Lung microvascular endothelial cell (primary cell): ENCODE measurements around the gene SLC29A3. TPM values are rescaled to one million over a fixed set of nuclear protein-coding genes. Genes with fewer than 3 reads are reported as not detected.

Experiments
- DNase-seq, 2 donors: peaks; one replicate each; pipeline versions ENCODE4 v3.0.0 to v3.0.0-alpha.2; 2010; ENCODE audit warnings: low read depth in 2 of 2
- total RNA-seq: library from RNA; depleted of rRNA; stranded (reverse); fragments of >200 nt; gene quantifications from 2 replicates; pipeline ENCODE4 v1.2.1, GENCODE V29; 2014

The SLC29A3 gene
- total RNA-seq, 1 donor from 2014 or later: 2.6 TPM

DNA sequence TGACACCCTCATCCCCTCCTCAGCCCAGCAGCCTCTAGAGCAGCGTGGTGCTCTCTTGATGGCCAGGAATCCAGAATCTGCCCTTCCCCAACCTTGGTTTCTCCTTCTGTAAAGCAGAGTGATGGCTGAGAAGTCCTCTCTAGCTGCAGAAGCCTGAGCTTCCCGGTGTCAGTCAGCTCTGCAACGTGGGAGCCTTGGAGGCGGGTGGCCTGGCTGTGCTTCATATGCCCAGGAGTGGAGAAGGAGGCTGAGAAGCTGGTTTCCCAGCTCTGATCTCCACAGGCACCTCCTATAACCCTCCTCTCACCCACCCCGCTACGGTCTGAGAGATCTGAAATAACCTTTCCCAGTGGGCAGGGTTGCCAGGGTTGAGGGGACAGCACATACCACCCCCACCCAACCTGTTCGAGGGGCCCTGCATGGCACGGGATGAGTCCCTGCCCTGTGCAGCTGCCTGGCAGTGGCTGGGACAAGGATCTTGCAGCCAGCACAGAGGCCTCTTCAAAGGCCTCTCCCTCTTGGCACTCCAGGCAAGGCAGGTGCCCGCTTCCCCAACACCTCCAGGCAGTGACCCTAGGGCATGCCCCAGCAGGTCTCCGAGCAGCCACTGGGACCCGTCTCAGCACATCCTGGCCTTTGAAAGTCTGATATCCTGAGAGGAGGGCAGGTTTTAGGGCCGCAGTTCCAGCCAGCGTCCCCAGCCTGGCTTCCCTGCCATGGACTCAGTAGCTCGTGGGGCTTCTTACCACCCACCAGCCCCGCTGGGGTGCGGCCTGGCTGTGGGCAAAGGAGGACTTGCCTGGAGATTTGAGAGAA, 18.3 kb upstream of the SLC29A3 start:
- DNase-seq: no peak

DNA sequence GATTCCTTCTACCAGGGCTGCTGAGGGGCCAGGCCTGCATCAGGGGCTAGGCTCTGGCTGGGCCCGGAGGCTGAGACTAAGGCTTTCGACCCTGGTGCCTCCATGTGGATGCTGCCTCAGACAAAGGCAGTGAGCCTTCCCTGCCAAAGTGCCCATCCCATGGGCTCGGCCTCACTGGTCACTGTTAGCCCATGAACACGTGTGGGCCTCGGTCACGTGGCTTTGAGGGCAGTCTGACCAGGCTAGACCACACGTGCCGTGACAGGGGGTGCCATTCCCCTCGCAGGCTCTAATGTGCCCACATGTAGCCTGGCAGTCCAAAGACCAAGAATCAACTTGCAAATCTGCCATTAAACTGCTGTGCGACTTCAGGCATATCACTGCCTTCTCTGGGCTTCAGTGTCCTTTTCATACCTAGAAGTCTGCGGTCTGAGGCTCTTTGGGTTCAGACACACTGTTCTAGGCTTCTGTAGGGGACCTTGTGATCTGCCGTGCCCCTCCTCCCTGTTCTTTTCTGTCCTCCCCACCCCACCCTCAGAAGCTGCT, 17.6 kb upstream of the SLC29A3 start:
- DNase-seq: no peak

DNA sequence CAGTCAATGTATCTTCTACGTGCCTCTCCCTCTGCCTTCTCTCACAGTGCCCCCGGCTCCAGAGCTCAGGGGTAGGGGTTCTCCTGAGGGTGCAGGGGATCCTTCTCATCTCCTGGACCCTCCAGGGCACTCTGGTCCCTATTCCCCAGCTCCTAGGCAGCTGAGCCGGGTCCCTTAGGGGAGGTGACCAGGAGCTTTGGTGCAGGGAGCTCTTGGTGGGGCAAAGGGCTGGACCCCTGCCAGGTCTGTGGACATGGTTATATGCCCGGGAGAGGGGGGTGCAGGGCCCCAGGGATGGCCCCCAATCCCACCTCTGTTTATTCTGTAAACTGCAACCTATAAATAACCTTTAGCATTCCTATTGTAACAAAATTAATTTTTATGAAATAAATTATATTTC, 16.6 kb upstream of the SLC29A3 start:
- DNase-seq: no peak

DNA sequence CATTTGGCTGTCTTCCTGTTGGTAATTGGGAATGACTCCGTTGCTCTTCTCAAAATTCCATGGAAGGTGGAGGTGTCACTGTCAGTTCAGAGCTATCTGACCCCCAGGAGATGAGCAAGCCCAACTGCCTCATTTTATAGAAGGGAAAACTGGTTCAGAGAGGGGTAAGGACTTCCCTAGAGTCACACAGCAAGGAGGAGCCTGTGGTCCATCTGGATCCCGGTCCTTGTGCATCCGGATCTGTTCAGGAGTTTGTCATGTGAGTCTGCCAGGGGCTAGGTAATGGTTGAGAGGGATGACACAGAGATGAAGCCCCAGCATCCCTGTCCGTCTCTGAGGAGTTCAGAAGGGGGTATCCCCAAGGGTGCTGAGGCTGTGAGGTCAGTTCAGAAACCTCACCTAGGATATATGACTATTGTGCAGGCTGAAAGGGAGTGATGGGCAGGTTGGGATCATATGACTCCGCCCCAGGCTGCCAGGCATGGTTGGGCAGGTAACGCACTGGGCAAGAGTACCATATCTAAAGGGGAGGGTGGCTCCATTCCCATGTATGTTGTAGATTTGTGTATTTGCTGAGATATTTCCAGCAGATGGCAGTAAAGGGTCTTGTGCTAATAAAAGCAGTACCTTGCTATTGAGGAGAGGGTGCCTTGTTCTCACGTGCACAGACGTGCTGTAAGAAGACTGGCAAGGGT, 16.0 kb upstream of the SLC29A3 start:
- peak; percentile 66 to 75 for DNase-seq

DNA sequence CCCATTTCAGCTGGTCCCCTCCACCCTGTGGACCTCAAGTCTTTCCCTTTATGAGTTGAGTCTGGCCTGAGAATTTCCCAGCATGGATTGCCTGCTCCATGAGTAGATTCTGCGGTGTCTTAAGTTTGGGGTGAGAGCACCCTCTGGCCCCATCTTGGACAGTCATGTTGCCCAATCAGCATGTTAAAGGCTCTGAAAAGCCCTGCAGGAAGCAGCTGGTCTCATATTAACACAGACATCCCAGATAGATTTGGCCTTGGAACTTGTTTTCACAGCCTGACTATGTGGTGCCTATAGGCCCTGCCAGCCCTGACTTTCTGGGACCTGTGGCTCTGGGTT, 15.5 kb upstream of the SLC29A3 start:
- no peak for DNase-seq

DNA sequence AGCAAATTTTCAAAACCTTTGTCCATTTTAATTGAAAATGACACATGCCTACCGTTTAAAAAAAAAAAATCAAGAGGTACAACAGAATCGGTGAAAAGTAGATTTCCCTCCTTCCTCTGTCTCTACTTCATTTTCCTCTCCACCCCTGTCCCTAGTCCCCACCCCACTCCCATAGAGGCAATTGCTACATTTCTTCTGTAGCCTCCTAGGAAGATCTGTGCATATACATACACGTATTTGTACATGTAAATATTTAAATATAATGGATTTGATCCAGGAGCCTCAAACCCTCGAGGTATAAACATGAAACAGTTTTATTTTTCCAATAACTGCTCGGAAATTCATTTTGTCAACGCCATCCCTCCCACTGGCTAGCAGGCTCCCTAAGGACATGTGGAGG, 14.1 kb upstream of the SLC29A3 start:
- DNase-seq: no peak

DNA sequence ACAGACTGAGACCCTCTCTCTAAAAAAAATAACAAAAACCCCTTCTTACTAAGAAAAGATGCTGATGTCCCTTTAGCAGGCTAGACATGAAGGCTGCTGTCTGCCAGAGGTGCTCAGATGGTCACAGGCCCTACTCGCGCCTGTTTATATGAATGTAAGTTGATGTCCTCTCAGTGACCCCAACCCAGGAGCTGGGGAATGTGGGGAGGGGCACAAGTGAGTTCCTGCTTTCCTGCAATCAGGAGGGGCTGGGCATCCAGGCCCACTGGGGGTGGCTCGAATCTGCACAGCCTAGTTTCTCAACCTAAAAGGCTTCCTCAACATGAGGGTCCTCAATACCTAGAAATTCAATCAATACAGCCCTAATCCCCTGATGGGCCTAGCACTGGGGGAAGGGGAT, 12.1 kb upstream of the SLC29A3 start:
- no peak for DNase-seq

DNA sequence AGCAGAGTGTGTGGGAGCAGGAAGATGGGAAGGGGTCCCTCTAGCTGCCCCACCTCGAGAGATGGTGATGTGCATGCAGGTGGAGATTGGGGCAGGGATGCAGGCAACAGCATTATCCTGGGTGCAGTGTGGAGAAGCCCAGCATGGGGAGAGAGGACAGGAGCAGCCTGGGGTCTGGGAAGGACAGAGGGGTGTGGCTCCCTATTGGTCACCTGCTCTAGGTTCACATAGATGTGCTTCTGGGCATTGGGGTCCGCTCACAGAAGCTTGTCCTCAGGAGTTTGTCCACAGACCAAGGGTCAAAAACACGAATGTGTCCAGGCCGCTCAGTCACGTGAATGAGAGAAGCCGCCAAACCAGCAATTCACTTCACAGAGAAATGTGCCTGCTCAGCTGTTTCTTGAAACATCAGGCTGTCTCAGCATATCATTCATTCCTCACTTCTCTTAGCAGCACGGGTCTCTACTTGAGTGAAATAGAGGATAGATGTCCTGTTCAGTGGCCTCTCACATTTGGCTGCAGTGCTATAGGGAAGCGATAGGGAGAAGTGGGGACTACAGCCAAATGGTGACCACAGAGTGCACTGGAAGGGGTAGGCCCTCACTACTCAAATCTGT, 11.5 kb upstream of the SLC29A3 start:
- DNase-seq: no peak

DNA sequence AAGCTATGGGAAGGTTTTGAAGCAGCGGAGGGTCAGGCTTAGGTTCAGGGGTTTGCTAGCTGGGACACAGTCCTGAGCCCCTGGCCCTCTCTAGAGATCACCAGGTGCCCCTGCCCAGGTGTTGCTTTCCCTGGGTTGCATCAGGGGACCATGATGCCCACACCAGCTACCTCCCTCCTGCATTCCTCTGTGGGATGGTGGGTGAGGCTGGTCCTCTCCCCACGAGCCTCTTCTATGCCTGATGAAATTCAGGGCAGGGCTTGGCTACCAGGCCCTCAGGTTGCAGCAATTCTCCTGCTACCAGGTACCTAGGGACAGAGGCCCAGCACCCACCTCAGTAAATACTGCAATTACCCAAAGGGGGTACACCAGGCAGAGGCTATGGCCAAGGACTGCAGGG, 10.8 kb upstream of the SLC29A3 start:
- DNase-seq: no peak

DNA sequence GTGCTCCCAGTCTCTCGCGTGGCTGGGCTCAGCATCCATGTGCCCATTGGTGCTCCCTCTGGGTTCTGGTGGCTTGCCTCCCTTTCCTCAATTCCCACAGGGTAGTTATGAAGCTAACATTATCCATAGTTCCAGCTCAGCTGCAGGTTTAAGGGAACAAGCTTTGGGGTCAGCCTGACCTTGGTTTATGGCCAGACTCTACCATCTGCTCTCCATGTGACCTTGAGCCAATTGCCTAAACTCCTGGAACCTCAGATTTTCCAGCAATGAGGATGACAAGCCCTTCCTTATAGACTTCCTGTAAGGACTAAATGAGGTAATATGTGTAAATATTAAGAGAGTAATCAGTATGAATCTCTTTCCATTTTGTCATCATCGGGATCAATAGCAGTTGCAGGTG, 10.1 kb upstream of the SLC29A3 start:
- peak in 1 of 2 donors; percentile 27 for DNase-seq

DNA sequence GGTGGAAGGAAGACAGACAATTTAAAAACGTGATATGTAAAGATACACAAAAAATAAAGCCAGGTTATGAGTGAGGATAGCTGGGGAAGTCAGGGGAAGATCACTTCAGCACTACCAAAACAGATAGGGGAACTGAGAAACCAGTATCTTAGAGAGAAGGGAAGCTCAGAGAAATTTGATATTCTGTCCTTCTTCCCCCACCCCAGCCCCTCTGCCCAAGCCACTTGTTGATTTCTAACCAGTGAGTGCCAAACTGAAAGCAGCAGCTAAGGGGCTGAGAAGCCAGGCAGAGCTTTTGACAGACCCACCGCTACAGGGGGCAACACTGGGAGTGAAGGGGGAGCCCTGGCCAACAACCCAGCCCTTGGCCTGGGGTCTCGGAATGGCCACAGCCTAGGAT, 9.1 kb upstream of the SLC29A3 start:
- no peak for DNase-seq

DNA sequence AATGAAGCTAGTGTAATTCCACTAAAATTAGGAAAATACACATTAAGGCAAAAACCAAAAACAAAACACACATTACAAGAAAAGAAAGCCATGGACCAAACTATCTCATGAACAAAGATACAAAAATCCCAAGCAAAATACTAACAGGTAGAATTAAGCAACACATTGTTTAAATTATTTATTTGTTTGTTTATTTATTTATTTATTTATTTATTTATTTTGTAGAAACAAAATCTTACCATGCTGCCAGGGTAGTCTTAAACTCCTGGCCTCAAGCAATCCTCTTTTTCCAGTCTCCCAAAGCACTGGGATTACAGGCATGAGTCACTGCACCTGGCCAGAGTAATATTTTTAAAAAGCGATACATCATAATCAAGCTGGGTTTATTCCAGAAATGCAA, 6.8 kb upstream of the SLC29A3 start:
- no peak for DNase-seq

DNA sequence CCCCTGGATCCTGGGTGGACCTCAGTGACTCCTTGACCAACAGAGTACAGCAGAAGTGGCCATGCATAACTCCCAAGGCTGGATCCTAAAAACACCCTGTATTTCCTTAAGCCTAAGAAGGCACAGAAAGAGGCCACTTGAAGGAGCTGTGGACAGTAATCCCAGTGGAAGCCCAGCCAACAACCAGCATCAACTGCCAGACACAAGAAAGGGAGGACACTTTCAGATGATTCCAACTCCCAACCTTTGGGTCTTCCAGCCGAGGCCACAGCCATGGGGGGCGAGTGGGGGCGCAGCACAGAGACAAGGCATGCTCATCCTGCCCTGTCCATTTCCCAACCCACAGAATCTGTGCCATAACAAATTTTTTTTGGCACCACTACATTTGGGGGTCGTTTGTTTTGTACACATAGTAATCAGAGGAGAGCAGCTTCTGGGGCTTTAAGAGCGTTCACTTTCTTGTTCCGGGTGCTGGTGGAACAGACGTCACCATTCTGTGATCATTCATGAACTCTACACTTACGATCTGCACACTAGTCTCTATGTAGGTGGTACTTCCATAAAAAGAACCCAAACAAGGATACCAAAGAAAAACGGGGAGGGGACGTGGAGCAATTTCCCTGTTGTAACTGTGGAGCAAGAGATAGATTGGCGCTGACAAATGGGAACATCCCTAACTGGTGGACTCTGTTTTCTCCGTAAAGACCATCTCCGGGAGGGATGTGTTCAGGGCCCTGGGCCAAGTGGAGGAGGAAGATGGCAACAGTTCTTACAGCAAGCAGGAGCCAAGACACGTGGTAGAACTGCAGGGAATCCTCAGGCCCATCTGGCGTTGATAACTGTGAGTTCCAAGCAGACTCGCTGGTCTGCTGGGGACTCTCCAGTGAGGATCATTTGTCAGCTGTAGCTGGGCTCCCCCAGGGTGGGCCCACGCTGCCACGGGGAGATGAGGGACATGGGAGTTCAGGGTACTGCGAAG, 6.0 kb upstream of the SLC29A3 start:
- DNase-seq: no peak

DNA sequence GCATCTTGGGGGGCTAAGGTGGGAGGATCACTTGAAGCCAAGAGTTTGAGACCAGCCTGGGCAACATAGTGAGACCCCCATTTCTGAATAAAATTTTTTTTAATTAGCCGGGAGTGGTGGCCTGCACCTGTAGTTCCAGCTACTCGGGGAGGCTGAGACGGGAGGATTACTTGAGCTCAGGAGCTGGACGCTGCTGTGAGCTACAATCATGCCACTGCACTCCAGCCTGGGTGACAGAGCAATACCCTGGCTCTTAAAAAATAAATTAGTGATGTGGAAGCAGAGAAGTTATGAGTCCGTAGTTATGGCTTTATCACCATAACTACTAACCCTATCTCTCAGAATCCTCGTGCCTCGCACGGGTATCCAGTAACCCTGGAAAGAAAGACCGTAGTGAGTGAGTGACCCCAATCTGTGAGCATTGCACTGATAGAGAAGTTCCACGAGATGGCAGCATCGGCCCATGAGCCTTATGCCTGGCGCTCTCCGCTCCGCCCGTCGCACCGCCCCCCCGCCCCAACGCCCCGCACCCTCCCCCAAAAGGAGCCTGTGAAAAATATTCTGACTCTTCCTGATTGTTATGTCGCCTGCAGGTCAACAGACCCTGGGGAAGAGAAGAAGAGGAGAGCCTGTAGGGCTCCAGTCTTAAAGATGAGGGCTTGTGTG, 4.9 kb upstream of the SLC29A3 start:
- peak; percentile 38 to 70 for DNase-seq

DNA sequence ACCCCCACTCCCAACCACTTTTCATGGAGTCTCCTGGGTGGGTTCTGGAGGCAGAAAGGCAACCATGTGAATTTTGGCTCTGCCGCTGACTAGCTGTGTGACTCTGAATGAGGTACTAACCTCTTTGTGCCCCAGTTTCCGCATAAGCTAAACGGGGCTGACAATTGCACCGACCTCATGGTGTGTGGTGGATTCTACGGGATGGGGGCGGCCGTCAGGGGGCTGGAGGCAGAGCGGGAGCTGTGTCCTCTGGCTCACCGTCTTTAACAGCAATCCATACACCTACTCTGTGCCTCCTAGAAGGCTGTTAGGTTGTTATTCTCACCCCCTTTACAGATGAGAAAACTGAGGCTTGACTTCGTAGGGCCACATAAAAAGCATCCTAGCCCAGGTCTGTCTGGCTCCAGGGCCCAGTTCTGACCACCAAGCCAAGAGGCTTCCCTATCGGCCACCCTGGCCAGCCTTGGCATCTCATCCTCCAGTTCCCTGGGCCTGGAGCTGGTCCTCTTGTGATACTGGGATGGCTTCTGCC, 4.3 kb upstream of the SLC29A3 start:
- no peak for DNase-seq

DNA sequence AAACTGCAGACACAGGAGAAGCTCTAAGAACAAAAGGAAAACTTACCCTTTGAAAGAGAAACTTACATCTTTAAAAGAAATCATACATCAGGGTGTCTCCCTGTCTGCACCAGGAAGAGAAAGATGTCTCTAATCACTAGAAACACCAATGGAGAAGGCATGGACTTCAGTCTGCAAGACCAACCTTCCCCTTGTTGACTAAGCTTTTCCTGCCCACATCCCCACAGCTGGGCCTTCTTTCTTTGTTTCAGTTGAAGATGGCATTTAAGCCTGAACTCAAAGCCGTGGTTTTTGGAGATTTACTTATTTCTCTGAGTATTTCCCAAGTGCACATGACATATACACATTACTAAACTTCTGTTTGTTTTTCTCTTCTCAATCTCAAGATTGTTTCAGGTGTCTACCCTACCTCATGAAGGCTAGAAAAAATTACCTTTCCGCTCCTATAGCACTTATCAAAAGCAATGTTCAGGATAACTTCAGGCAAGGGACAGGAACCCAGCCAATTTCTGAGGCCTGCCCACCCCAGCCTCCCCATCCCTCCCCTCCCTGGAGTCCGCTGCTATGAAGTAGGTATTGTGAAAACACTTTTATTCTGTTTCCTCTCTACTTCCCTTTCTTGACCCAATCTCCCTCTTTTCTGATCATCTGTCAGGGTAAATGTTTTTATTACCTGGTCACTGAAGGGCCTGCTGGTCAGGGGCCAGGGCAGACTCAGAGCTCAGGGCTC, 2.8 kb upstream of the SLC29A3 start:
- peak in 1 of 2 donors; percentile 20 for DNase-seq

DNA sequence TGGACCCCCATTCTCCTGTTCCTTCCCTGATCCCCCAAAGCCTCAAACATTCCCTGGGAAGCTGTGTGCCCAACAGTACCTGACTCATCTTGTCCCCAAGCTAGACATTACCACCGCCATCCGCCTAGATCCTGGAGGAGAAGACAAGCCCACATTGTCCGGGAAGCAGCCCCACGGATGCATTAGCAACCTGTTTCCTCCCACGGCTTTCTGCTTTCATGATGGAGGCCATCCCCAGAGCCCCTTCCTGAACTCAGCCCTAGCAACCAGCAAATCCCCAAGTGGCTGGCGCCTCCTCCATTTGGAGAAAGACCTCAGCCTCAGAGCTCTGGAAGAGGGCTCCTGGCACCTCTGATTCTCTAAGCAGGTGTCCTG, 2.3 kb upstream of the SLC29A3 start:
- no peak for DNase-seq

DNA sequence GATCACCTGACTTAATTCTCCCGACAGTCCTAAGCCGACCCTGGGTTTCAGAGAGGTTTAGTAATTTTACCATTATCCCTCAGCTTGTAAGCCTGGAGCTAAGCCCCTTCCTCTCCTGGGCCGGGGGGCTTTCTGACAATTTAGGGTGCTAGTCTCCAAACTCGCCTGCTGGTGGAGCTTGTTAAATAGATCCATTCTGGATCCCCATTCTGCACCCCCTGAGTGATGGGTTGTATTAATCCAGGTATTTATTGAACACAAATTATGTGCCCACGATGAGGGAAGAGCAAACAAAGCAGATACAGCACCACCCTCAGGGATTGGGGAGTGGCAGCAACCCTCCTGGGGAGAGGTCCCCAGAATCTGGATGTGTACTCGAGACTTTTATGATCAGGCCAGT, 1.3 kb upstream of the SLC29A3 start:
- DNase-seq: no peak

DNA sequence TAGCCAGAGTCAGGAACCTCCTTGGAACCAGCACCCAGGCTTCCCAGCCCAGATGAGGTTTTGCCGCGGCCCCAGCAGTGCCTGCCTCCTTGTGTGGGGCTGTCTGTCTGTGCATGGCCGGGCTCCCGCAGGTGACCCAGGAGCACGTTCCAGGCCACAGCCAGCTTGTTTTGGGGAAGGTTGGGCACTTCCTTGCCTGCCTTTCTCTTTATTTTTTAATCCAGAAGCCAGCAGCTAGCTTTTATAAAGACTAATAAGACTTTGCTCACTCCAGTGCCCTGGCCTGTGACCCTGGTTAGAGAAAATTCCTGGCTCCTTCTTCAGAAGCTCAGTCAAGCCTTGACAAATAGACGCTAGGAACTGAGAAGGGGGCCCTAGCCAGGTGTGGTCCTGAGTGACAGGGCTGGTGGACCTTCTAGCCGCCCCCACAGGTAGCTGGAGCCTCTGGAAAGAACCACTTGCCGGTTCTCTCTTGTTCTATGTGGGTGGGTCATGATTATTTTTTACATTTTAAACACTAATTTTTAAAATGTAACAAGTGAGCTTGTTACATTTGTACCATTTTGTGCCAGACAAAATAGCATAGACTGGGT, 837 bp downstream of the SLC29A3 start:
- DNase-seq: no peak

DNA sequence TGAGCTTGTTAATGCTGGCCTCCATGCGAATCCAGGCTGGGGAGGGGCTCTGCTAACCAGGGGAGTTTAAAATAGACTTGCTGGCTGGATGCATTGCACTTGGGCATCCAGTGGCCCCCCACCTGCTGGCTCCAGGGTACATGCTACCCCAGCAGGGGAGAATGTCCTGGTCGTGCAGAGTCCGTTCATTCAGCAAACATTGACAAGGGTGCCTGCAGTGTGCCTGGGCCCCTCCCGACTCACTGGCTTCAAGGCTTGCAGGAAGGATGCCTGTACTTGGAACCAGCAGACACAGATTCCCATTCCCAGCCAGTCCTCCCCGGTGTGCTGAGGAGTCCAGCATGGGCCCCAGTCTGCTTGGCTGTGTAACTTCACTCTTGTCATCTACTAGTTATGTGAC, 1.5 kb downstream of the SLC29A3 start:
- no peak for DNase-seq
